KOPT-K1 (cell line): ENCODE data around the gene TMCC3.

Source experiments
- H3K27ac ChIP-seq: fragments of 200-600 bp; sonication (generic); 2 replicates; pipeline ENCODE4 v1.5.1; 2016; ENCODE audit warnings: antibody characterized with exemption, mild to moderate bottlenecking, low read depth, low read length; ENCODE audit not compliant: poor library complexity, severe bottlenecking
- H3K36me3 ChIP-seq: fragments of 200-600 bp; sonication (generic); 2 replicates; pipeline ENCODE4 v1.5.1; 2017; ENCODE audit warnings: antibody characterized with exemption, mild to moderate bottlenecking, low read length, moderate library complexity; ENCODE audit not compliant: insufficient read depth
- H3K9me3 ChIP-seq: fragments of 200-600 bp; sonication (generic); 2 replicates; pipeline ENCODE4 v1.5.1; 2017; ENCODE audit warnings: antibody characterized with exemption, low read length, mild to moderate bottlenecking; ENCODE audit not compliant: insufficient read depth, poor library complexity, severe bottlenecking

The TMCC3 gene

DNA sequence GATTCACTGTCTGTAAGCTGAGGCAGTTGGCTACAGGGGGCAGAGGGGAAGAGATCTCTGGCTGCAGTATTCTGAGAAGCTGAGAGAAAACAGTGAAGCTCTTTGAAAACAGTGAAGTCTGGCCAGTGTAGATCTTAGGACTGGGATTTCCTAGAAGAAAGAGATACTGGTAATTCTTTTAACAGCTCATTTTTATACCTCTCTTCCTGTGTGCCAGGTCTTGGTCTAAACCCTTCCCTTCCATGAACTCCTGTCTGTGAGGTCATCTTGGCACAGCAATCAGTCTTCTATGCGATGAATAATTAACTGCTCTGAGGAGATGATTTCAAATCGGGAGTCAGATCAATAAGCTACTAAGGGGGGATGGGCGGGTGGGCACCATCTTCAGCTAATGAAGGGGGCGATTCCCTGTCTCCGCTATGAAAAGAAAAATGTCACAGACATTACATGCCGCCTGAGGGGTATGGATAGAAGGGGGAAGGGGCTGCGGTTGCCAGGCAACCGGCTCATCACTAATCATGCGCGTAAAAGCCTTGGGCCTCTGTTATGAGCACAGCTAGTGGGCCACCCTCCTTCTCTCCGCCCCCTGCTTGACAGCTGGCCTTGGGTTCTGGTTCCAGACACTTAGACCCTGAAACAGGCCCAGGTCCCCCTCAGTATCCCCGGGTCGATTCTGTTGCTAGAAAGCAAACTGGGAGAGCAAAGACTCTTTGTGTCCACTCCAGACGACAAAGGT lies 115.4 kb downstream of the TMCC3 start:
- Histone ChIP-seq H3K27ac (no peak overlapping the region), H3K9me3 (no peaks in the 10 kb centered on the region), H3K36me3 (no peaks in the 10 kb centered on the region)

DNA sequence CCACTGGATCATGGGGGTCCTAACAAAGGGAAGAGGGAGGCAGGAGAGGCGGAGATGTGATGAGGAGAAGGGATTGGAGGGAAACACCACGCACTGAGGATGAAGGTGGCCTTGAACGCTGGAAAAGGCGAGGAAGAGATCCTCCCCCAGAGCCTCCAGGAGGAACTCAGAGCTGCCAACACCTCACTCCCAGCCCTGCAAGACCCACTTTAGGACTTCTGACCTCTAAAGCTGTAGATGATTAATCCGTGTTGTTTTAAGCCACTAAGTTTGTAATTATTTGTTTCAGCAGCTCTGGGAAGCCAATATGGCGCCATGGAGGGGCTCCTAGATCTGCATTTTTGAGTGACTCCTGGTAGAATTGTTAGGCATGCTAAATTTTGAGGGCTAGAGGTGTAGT lies 116.1 kb downstream of the TMCC3 start:
- Histone ChIP-seq H3K9me3 (no peaks in the 10 kb centered on the region), H3K27ac (no peak overlapping the region), H3K36me3 (no peaks in the 10 kb centered on the region)

DNA sequence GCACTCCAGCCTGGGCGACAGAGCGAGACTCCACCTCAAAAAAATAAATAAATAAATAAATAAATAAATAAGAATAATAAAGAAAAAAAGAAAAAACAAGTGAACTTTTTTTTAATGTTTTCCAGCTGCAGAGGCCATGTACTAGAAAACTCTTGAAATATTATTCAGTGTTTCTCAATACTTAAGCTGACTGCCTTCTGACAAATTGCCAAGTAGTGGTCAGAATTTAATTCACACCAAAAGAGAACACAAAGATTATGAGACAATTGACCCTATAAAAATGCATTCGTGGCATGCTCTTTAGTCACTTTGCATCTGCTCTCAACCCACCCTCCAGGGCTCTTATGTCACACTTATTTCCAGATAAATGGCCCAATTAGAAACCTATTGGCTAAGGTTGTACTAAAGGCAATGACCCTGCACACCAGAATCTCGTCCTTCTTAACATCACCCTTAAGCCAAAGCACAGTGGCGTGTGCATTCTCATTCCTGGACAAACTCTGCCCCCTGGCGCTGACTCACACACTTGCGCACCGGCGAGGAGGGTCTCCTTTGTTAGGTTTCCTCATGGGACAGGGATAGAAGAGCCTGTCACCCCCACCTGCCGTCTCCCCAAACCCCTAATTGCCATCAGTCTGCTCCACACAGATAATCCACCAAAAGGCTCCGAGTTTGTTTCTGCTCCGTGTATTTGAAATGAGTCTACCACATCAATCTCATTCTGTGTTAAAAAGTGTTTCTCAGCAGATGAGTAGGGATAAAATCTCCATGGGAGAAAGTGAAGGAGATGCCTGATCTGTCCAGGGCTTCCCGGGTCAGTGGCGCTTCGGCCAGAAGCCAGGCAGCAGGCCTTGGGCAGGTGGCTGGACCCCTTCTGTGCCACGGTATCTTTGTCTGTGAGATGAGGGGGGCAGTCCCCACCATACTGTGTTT lies 117.6 kb downstream of the TMCC3 start:
- Histone ChIP-seq H3K9me3 (no peaks in the 10 kb centered on the region), H3K27ac (no peak overlapping the region), H3K36me3 (no peaks in the 10 kb centered on the region)

DNA sequence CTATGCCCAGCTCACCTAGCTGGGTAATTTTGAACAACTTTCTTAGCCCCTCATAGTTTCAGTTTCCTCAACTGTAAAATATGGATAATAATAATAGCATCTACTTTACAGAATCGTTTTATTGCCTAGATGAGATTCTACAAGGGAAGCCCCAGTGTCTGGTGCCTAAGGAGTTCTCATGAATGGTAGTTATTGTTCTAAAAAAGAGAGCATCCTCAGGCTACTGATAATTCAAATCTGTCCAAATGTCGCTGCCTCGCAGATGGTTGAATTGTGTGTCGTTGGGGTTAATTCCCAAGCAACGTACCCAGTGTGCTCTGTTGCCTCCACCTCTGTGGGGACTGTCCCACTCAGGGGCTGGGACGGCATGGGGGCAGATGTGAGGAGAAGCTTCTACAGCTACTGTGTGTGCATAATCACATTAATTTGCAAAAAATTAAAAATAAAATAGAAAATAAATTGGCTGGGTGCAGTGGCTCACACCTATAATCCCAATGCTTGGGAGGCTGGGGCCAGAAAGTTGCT lies 119.1 kb downstream of the TMCC3 start:
- Histone ChIP-seq H3K9me3 (no peaks in the 10 kb centered on the region), H3K27ac (no peak overlapping the region), H3K36me3 (no peaks in the 10 kb centered on the region)

DNA sequence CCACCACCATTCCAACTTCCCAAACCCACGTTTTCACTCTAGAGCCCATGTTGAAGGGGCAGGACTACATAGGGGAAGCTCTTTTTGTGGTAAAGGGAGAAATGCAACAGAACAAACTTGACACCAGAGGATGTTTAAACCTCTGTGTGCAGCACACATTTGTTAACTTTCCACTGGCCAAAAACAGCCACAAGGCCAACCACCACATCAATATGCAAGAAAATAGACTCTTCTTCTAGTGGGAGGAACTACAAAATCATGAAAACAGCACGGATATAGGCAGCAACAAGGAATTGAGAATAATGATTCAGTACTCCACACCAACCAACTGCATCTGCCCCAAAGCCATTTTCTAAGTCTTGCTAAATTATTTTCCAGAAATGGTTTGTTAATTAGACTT lies 124.4 kb downstream of the TMCC3 start:
- no peak overlapping the region for H3K27ac ChIP-seq
- H3K36me3 ChIP-seq: no peaks in the 10 kb centered on the region
- no peaks in the 10 kb centered on the region for H3K9me3 ChIP-seq
